AG09309 (cell line): ENCODE measurements around the gene NEURL2.

Experiments
- DNase-seq: peaks from one replicate; pipeline ENCODE4 v3.0.0-alpha.2; 2010; ENCODE audit warnings: low read depth
- H3K4me3 ChIP-seq: 2 replicates; pipeline ENCODE4 v1.5.1; 2011; ENCODE audit warnings: mild to moderate bottlenecking, low read depth, low read length, moderate library complexity; ENCODE audit not compliant: control insufficient read depth
- TF ChIP-seq, protein P1 (sequence below): IDR thresholded peaks from 2 replicates; pipeline ENCODE4 v1.5.1; 2011; ENCODE audit warnings: mild to moderate bottlenecking, low read depth, low read length, inconsistent platforms; ENCODE audit not compliant: insufficient read depth, control insufficient read depth; ENCODE audit errors: missing control alignments

NEURL2 gene

DNA sequence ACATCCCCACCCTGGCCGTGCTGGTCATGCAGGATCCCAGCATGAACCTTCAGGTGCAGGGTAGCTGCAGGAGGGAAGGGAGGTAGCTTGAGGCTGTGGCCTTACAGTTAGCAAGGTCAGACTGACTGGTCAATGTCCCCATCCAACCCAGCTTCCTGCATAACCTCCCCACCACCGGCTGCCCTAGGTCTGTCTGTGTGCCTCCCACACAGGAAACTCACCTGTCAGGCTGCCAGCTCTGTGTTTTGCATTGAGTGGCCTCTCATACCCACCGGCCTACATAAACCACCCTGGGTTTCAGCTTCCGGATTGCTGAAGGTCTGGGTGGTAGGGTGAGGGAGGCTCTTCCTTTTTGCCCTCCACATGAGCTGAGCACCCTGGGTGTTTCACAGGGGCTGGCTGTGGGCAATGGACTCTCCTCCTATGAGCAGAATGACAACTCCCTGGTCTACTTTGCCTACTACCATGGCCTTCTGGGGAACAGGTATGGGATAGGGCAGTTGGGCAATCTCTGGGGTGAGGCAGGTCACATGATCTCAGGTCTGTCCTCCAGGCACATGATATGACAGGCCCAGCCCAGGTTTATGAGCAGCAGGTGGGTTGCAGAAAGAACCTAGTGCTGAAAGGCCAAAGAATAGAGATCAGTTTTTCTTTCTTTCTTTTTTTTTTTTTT is 2.0 kb upstream of the NEURL2 start:
- TF ChIP-seq, protein P1, sequence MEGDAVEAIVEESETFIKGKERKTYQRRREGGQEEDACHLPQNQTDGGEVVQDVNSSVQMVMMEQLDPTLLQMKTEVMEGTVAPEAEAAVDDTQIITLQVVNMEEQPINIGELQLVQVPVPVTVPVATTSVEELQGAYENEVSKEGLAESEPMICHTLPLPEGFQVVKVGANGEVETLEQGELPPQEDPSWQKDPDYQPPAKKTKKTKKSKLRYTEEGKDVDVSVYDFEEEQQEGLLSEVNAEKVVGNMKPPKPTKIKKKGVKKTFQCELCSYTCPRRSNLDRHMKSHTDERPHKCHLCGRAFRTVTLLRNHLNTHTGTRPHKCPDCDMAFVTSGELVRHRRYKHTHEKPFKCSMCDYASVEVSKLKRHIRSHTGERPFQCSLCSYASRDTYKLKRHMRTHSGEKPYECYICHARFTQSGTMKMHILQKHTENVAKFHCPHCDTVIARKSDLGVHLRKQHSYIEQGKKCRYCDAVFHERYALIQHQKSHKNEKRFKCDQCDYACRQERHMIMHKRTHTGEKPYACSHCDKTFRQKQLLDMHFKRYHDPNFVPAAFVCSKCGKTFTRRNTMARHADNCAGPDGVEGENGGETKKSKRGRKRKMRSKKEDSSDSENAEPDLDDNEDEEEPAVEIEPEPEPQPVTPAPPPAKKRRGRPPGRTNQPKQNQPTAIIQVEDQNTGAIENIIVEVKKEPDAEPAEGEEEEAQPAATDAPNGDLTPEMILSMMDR, result no peak
- DNase-seq, result no peak
- no peak overlapping the region for H3K4me3 ChIP-seq

DNA sequence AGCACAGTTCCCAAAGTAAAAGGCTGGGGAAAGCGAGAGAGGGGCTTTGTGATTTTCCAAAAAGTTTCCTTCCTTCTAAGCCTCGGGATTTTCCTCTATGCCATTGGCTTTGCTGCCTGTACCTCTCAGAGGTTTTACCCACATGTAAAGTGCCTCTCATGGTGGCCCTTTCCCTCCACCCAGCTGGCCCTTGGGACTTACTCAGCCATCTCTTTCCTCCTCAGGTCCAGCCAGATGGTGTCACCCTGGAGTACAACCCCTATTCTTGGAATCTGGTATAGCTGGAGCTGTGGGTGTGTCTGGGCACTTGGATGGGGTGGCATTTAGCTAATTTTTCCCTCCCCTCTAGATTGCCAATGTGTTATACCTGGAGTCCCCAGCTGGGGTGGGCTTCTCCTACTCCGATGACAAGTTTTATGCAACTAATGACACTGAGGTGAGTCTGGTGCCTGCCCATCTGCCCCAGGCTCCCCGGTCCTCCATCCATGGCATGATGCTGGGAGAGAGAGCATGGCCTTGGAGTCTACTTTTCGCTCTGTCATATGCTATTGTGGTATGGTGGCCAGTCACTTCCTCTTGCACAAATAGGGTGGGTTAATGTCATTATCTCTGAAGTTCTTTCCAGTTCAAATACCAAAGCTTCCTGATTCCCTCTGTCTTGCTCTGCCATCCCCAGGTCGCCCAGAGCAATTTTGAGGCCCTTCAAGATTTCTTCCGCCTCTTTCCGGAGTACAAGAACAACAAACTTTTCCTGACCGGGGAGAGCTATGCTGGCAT is 1.2 kb upstream of the NEURL2 start:
- H3K4me3 ChIP-seq, result peak overlapping the region; percentile 65
- TF ChIP-seq, protein P1, result peak; percentile 34
- no peak for DNase-seq

DNA sequence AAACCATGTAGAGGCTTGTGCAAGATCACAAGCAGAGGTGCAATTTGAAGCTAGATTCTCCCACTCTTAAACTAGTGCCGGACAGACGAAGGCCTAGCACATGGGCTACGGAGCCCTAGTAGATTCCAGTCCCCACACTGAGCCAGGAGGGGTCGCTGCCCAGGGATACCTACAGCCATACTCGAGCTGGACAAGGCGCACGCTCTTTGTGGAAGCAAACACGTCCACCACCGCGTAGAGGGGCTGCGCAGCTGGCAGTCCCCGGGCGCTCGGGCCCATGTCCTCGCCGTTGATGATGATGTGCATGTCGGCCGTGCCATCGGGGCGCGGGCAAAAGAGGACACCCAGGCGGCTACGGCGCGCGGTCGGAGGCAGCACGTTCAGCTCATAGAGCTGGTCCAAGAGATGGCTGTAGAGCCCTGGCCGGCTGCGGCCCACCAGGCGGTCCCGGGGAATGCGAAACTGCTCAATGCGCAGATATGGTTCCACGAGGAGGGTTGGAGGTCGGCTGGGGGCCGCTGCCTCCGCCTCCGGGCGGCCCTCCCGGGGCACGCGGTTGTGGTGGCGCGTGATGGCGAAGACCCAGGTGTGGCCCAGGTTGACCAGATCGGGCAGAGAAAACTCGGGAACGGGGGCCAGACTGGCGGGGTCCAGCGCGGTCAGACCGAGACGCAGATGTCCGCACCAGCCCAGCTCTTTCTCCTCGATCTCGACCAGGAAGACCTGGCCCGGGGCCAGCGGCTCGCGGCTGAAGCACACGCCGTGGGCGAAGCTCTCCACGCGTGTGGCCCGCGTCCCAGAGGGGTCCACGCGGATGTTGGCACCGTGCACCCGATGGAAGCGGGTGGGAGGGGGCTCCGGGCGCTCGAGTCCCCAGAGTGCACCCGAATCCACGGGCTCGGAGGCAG is 677 bp downstream of the NEURL2 start:
- peak overlapping the region; percentile 65 for H3K4me3 ChIP-seq
- TF ChIP-seq, protein P1, result peak; percentile 74
- no peak for DNase-seq

DNA sequence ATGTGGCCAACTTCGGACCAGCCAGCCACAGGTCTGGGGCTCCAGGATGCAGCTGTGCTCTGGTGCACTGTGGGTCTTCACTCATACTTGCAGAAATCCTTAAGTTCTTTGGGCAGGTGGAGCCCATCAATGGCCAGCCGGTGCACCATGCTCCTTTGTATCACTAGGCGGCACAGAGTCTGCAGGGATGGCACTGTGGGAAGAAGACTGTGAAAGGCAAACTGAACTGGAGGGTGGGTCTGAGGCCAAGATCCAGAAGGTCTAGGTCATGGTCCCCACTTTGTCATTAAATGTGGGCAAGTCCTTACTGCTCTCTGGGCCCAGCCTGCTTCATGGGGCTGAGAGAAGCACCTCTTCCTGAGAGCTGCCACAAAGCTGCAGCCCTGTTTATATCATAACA is 2.3 kb downstream of the NEURL2 start:
- H3K4me3 ChIP-seq, result no peak overlapping the region
- no peak for DNase-seq
- TF ChIP-seq, protein P1, result no peak

DNA sequence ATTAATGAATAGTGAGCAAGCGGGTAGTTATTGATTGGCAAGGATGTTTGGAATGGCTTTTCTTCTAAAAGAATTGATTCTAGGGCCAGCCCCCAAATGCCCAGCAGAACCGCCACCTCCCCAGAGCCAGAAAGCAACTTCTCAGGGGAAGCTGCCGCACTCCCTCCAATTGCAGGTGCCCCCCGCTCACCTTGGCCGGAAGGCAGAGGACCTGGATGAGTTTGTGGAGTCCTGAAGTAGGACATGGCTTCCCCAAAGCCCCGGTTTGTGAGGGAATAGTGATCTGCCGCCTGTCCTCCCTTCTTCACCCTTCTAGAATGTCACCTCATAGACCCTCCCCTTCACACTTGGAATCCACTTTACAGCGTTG is 3.7 kb downstream of the NEURL2 start, which contains the start of gene SPATA25:
TSS of gene SPATA25 (minus strand) at position 277 of the 370 bp plus-strand sequence. CDS start at position 245, 32 bp downstream.
- DNase-seq, result no peak
- TF ChIP-seq, protein P1, result no peak
- H3K4me3 ChIP-seq, result no peak within 1 kb of the TSS
